OCI-M2 (cell line): ENCODE data around the gene GCK.
"Not testable (repeated sequence)": the region's sequence is repeated elsewhere in the genome, so short reads cannot be mapped to it uniquely, and the experiment has no call there.

Source experiments
- DNase-seq: peaks from one replicate; lab custom pipeline; 2025; ENCODE audit not compliant: unreplicated experiment; lab: John Stamatoyannopoulos, UW

GCK gene

DNA sequence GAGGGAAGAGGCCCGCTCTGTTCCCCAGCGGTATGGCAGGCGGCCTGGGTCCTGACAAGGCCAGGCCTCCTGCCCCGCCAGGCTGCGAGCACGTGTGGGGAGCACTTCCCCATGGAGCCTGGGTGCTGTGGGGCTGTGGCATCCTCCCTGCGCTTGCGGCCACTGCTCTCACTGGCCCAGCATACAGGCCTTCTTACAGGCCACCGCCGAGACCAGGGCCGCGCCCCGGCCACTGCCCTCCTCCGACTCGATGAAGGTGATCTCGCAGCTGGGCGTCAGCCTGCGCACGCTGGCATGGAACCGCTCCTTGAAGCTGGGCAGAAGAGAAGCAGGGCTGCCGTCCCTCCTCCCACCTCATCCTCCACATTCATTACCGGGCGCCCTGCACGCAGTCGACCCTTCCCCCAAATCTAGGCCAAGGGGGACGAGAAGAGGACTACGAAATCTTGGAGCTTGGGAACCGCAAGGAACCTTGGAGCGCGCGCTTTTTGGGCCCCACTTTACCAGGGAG, 44.2 kb downstream of the GCK start:
- no peak for DNase-seq

DNA sequence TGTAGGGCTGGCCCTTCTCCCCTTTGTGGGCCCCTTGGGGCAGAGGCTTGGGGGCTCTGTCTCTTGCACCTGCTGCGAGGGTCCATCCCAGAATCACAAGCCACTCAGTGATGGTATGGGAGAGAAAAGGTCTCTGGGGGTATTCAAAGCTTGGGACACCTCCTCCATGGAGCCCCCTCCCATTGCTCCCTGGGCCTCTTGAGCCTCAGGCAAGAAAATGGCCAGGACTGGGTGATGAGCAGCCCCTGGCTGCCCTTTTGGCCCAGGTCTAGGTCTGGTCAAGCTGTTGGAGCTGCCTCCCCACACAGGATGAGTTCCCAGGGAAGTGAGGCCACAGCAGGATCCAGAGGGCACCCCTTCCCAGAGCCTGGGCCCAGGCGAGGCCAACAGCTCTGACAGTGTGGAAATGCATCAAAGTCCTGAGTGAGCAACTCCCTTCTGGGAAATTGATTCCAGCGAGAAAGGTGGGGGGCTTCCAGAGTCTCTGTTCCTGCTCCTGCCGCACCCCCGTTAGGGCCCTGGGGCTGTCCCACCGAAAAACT, 44.7 kb downstream of the GCK start:
- DNase-seq, result no peak

DNA sequence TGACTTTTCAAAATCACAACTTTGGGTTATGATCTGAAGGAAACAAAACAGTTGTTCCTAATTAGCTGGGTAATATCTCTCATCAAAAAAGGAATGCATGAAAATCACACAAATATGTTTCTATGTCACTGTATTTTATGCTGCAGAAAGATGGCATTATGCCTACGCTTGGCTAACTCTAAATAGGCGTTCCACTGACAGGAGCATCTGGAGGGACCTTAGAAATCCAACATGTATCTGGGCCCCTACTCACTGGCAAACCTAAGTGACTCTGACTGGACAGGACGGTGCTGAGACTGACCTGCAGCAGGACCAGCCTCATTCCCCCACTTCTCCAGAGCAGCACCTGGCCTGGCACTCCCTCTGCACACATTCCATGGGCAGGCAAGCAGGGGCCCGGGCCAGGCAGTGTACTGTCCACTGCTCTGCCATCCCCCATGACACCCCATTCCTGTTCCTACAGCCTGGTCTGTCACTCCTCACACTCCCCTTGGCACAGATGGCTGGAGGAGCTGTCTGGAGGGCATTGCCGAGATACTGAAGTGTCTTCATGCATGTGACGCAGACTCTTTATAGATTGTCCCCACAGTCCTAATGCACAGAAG, 45.5 kb downstream of the GCK start:
- DNase-seq, result no peak

DNA sequence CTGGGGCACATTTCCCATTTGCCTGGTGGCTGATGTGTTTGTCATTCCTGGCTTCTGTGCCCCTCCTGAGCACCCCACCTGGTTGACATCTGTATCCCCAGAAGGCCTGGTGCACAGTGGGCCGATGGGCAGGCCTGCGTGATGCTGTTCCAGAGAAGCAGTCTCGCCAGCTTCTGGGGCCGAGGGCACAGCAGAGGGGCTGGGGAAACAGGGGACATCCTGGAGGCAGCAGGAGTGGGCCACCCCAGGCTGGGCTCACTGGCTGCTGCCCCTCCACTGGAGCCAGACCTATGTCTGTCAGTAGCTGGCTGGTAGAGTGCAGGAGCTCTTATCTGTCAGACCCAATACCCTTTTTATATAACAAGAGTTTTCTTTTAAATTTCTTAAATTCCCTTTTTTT, 47.2 kb downstream of the GCK start:
- DNase-seq, result no peak

DNA sequence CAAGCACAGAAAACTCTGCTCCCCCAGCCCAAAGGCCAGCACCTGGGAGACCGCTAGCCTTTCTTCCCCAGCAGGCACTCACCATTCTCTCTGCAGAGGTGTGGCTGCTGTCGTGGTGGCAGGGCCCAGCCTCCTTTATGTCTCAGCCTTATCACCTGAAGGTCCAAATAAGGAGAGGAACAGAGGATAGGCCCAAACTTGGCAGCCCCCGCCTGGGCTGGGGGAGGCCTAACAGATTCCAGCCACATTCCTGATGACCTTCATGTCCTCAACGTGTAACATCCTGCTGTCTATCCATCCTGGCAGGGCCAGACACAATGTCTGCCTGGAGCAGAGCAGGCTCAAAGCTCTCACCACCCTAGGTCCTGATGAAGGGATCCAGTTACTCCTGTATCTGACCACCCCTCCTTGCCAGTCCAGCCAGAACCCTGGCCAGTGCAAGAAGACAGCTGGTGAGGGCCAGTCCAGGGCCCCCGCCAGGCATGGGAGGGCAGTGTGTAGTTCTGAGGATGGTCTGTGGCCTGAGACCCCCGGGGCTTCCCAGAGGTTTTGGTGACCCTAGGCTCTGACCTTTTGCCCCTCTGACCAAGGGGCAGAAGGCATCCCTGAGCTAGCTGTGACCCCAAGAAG, 47.9 kb downstream of the GCK start, which contains the start of gene MYL7:
TSS of gene MYL7 (minus strand) at position 112 of the 630 bp plus-strand sequence. CDS start at position 85, 27 bp downstream.
- DNase-seq, result no peak

DNA sequence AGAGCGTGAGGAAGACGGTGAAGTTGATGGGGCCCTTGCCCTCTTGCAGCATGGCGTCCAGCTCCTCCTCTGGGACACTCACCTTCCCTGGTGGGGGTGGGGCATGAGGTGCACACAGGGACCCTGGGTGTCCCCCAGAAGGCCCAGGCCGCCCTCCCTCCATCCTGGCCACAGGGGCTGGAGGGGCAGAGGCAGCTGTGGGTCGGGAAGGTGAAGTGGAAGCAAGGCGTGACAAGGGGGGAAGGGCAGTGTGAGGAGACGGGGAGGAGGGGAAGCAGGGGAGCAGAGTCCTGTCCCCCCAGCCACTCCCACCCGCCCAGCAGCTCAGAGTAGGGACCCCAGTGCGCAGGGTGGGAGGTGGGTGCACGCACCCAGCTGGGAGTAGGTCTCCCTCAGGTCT, 48.9 kb downstream of the GCK start:
- DNase-seq, result no peak

DNA sequence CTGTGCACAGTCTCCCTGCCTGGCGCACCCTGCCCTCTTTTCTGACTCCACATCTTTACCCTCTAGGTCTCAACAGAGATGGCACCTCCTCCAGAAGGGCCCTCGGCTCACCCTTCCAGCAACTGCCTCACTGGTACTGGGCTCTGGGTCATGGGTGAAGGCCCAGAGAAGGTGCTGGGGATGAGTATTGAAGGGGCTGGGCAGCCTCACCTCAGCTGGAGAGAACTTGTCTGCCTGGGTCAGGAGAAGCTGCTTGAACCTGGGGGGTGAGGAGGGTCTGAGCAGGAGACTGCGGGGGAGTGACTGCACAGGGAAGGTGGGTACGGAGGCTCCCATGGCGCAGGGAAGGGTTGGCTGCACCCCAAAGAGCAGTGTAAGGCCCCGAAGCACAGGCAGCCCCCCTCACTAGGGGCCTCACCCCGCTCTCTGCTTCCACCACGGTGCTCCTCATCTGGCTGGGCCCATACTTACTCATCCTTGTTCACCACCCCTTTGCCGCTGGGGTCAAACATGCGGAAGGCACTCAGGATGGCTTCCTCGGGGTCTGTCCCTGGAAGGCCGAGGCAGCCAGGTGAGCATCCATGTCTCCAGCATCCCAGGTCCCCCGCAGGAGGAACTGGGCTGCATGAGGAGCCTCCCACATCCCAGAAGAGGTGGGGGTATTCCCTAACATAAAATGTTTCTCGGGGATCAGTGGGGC, 49.8 kb downstream of the GCK start:
- DNase-seq, result no peak

DNA sequence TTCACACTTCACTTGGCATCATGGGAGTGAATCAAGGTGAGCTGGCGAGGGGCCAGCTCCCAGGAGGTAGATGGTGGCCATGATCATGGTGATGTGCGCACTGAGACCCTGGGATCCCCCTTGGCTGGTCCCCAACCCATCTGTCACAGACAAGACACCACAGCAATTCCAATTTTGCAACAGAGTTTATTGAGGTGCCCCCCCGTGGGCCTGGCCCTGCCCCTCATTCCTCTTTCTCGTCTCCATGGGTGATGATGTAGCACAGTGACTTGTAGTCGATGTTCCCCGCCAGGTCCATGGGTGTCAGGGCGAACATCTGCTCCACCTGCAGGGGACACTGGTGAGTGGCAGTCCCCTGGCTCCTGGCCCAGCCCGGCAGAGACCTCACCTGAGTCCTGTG, 50.5 kb downstream of the GCK start:
- no peak for DNase-seq

DNA sequence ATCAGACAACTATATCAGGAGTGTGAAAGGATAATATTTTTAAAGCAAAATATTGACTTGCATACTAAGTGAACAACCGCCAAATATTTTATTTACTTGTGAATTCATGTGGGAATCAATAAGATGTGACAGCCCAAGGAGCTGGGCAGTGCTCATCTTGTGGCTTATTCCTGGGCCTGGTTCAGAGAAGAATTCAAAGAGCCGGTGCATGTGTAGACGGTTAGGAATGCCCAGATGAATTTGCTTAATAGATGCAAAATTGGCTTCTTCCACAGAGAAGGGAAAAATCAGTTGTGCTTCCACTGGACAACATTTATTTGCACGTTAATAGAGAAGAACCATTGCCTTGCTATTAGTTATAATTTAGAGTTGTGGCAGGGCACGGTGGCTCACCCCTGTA, 52.5 kb downstream of the GCK start:
- DNase-seq, result no peak

DNA sequence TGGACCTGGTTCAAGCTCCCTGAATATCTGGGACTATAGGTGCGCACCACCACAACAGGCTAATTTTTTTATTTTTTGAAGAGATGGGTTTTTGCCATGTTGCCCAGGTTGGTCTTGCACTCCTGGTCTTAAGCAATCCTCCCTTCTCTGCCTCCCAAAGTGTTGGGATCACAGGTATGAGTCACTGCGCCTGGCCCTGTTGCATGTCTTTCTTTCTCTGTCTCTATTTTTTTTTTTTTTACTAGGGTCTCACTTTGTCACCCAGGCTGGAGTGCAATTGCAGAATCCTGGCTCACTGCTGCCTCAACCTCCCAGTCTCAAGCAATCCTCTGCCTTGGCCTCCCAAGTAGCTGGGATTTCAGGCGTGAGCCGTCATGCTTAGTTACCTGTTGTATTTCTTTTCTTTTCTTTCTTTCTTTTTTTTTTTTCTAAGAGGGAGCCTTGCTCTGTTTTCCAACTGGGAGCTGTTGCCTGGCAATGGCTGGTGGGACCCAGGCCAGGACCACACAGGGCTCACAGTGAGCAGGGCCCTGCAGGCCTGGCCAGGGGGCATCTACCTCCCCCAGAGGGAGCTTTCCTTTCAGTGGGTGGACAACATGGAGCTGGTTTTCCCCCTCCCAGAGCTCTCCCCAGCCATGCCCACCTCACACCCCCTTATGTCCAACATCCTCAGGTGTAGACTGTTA, 54.2 kb downstream of the GCK start:
- no peak for DNase-seq

DNA sequence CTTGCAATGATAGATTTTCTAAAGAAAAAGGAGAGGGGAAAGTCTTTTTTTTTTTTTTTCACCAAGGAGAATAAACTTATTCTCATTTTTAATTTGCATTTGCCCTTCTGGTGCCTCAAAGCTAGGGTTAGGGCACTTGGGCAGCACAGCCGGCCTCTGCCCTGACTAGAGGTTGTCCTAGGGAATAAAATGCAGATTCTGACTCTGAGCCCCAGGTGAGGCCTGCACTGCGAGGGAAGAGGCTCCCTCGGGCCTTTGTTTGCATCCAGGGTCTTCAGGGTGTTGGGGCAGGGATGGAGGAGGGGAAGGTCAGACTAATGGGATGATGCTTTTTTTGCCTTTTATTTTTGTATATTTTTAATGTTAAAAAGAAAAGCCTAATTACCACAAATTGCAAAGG, 55.9 kb downstream of the GCK start:
- DNase-seq, result no peak

DNA sequence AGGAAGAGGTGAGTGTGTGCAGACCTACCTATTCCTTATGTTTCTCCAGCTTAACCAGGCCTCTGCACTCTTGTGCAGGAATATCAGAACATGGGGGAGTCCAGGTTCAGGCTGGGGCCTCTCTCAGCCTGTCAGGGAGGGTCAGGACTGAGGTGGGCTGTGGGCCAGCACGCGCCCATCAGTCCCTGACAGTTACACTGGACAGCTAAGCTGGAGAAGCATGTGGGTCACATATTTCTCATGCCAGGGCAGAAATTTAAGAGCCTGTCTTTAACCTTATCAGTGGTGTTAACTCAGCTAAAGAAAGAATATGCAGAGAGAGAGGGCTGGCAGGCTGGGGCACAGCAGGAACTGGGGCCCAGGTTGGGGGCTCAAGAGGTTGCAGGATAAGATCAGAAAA, 57.2 kb downstream of the GCK start:
- no peak for DNase-seq

DNA sequence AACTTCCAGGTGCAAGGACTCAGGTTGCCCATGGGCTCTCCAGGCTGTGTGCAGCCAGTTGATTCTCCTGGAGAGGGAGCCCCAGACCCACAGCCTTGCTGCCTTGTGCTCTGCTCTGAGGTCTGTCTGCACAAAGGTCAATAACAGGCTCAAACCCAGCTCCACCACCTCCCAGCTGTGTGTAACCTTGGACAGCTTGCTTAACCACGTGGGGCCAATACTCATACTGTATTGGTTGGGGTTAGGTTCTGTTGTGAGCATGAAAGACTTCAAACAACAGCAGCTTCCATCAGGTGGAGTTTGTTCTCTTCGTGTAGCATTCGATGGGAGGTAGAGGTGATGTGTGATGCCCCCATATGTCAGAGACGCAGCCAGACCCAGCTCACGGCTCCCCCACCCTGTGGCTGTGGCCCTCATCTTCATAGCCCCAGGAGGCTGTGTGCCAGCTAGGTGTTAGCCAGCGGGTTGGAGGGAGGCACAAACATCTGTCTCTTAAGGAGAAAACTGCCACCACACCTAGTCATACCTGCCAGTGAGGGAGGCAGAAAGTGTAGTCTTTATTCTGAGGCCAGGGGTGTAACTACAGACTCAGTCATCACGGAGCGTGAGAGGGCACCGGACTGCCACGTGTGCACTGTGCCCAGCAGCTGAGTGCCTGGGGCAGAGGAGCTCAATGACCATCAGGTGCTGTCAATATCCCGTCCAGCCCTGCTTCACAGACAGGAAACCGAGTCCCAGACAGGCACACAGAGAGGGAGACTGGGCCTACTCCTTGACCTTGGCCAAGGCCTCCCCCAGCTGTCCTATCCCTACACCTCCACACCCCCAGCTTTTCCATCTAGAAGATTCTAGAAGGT, 57.8 kb downstream of the GCK start:
- DNase-seq, result no peak

DNA sequence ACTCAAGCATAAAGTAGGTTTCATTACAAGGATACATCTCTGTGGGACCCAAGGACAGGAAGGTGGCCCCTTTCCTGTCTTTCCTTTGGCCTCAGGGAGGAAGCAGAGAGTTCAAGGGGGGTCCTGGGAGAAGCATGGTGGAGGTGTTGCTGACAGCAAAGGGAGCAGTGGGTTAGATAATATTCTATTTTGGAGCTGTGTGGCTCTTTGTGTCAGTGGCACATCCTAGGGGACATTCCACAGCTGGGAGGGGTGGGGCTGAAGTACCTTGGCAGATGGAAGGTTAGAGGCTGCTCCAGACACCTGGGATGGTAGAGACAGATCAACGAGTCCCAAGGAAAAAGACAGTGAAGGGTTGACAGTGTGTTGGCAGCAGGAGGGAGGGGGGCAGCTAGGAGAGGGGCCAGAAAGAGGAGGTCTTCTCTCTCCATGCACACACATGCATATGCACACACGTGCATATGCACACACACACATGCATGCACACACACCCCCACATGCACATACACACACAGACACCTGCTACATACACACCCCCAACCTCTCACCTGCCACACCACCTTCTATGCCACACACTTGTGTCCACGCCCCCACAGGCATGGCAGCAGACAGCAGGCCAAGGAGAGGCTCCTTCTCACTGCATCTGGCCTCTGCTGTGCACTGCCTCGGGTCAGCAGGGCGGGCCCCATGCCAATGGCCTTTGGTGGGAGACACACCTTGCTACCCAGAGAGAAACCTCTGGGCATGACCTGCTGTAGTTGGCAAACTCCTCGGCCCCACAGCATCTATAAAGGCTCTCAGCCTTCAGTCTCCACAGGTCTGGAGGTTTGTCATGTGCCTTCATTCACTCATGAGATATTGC, 60.3 kb downstream of the GCK start:
- no peak for DNase-seq

DNA sequence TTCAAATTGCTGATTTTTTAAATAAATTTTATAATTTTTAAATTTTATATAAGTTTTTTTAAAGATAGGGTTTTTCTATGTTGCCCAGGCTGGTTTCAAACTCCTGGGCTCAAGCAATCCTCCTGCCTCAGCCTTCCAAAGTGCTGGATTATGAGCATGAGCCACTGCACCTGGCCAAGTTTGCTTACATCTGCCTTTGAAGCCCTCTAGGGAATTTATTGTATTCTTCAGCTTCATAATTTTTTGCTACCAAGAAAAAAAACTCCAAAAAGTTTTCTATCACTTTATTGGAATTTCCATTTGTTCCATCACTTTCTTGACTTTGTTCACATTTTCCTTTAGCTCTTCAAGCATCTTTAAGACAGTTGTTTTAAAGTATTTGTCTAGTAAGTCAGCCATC, 62.1 kb downstream of the GCK start:
- DNase-seq, result no peak

DNA sequence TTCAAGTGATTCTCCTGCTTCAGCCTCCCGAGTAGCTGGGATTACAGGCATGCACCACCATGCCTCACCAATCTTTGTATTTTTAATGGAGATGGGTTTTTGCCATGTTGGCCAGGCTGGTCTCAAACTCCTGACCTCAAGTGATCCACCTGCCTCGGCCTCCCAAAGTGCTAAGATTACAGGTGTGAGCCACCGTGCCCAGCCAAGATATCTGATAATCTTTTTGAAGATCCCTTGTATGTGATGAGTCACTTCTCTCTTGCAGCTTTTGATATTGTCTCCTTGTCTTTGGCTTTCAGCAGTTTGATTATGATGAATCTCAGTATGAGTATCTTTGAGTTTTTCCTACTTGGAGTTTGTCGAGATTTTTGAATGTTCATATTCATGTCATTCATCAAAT, 62.7 kb downstream of the GCK start:
- DNase-seq, result not testable (repeated sequence)

DNA sequence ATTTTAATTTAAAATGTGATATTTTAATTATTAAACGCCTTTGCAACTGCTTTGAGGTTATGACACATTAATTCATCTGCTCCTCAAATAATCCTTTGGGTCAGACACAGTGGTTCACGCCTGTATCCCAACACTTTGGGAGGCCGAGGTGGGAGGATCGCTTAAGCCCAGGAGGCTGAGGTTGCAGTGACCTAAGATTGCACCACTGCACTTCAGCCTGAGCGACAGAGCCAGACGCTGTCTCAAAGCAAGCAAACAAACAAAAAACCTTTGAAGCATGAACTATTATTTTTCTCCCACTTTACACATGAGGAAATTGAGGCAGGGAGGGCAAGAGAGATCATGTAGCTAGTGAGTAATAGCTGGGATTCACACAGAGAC, 64.4 kb downstream of the GCK start:
- DNase-seq, result no peak

DNA sequence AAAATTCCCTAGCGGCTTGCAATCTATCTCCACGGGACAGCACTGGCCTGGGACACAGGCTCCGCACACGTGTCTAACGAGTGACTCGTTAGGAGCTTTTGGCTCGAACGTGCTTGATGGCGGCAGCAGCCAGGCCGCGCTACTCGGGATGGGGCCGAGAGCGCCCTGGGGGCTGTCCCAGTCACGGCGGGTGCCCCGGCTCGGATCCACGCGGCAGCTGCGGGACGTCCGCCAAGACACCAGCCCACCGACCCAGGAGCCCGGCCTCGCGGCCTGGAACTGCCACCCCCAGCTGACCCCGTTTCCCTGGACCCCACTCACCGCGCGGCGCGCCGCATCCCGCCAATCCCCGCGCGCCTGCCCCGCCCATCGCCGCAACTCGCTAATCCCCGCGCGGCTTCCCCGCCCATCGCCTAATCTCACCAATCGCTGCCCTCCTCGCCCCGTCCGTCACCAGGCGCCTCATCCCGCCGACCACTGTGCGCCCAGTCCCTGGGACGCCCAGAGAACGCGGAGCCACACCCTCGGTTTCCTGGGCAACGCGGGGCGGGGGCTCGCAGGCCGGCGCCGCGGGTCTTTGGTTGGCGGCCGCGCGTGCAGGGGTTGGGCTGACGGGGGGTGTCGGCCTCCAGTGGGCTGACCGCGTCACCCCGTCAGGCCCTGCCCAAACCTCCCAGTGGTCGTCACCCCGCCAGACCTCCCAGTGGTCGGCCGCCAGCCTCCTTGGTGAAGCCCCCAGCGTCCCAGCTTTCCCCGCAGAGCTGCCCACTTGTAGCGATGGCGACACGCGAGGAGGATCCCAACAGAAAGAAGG, 65.8 kb downstream of the GCK start, which contains the start of gene POLD2:
TSS of gene POLD2 (minus strand) at position 359 of the 814 bp plus-strand sequence. CDS start 1,495 bp downstream, outside the sequence.
- DNase-seq, result peak; percentile 30

DNA sequence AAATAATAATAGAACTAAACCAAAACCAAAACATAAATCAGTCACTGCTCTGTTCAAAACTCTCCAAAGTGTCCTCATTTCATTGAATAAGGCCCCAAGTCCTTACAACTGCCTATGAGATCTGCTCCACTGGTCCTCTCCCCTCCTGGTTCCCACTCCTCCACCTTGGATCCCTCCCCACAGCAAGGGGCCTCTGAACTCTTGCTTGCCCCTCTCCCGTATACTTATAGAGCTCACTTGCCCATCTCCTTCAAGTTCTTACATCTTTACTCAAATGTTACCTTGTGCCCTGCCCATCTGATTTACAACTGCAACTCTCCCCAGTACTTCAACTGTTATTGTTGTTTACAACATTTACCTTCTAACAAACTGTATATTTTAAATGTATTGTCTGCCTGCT, 66.7 kb downstream of the GCK start:
- DNase-seq, result no peak
